Loucy (cell line): ENCODE results near the gene TSPAN33.

Source experiments
- H2AFZ ChIP-seq: fragments of 200-600 bp; sonication (generic); 2 replicates; pipeline ENCODE4 v1.6.0; 2016; ENCODE audit warnings: antibody characterized with exemption, mild to moderate bottlenecking, low read length, moderate library complexity
- H3F3A ChIP-seq: fragments of 200-600 bp; 2 replicates; pipeline ENCODE4 v1.6.0; 2016; ENCODE audit warnings: antibody characterized with exemption, low read depth, mild to moderate bottlenecking
- H3K27me3 ChIP-seq: fragments of 200-600 bp; sonication (generic); 2 replicates; pipeline ENCODE4 v1.6.1; 2014; ENCODE audit warnings: low read length, mild to moderate bottlenecking; ENCODE audit not compliant: insufficient read depth, poor library complexity, severe bottlenecking
- H3K36me3 ChIP-seq: fragments of 200-600 bp; sonication (generic); 2 replicates; pipeline ENCODE4 v1.6.1; 2016; ENCODE audit warnings: low read length; ENCODE audit not compliant: insufficient read depth
- H3K4me1 ChIP-seq: fragments of 200-600 bp; sonication (generic); 2 replicates; pipeline ENCODE4 v1.5.1; 2014; ENCODE audit warnings: low read length, mild to moderate bottlenecking; ENCODE audit not compliant: insufficient read depth, poor library complexity, severe bottlenecking
- H3K4me2 ChIP-seq: fragments of 200-600 bp; sonication (generic); 2 replicates; pipeline ENCODE4 v1.6.0; 2014; ENCODE audit warnings: antibody characterized with exemption, low read length, low read depth, mild to moderate bottlenecking; ENCODE audit not compliant: poor library complexity, severe bottlenecking
- H3K4me3 ChIP-seq: fragments of 200-600 bp; sonication (generic); 2 replicates; pipeline ENCODE4 v1.5.1; 2014; ENCODE audit warnings: low read length, mild to moderate bottlenecking, mixed read lengths; ENCODE audit not compliant: poor library complexity, severe bottlenecking
- H3K79me2 ChIP-seq: fragments of 200-600 bp; sonication (generic); 2 replicates; pipeline ENCODE4 v1.6.1; 2014; ENCODE audit warnings: low read length; ENCODE audit not compliant: insufficient read depth
- H3K9ac ChIP-seq: fragments of 200-600 bp; sonication (generic); 2 replicates; pipeline ENCODE4 v1.6.0; 2014; ENCODE audit warnings: mild to moderate bottlenecking, low read depth, low read length, moderate library complexity; ENCODE audit not compliant: poor library complexity, severe bottlenecking
- H3K9me2 ChIP-seq: fragments of 200-600 bp; sonication (generic); replicated peaks from 2 replicates; pipeline ENCODE4 v1.6.1; 2016; ENCODE audit warnings: low read depth, low read length, mixed read lengths
- H3K9me3 ChIP-seq: fragments of 200-600 bp; sonication (generic); 2 replicates; pipeline ENCODE4 v1.6.1; 2014; ENCODE audit warnings: mild to moderate bottlenecking, antibody characterized with exemption, low read length, low read depth; ENCODE audit not compliant: insufficient read depth
- H4K20me1 ChIP-seq: fragments of 200-600 bp; sonication (generic); 2 replicates; pipeline ENCODE4 v1.6.0; 2014; ENCODE audit warnings: antibody characterized with exemption, low read length, mild to moderate bottlenecking; ENCODE audit not compliant: insufficient read depth, poor library complexity, severe bottlenecking
- CTCF ChIP-seq: fragments of 200-600 bp; sonication (generic); conservative IDR thresholded peaks from 2 replicates; pipeline ENCODE4 v1.5.1; 2014; ENCODE audit warnings: mild to moderate bottlenecking, antibody characterized with exemption, low read length
- EZH2phosphoT487 ChIP-seq: fragments of 200-600 bp; IDR thresholded peaks from 2 replicates; pipeline ENCODE4 v1.6.1; 2018; ENCODE audit warnings: antibody characterized with exemption, mild to moderate bottlenecking, moderate library complexity, borderline replicate concordance

The TSPAN33 gene

GRCh38 chr7:129108581-129108980 is 35.9 kb upstream of the TSPAN33 start:
- no peak overlapping the region for H2AFZ ChIP-seq
- H3K79me2 ChIP-seq = no peaks in the 10 kb centered on the region
- H3F3A ChIP-seq = no peaks in the 10 kb centered on the region
- TF ChIP-seq EZH2phosphoT487 (no peak), CTCF (no peak)
- H4K20me1 ChIP-seq = no peaks in the 10 kb centered on the region
- H3K27me3 ChIP-seq = no peaks in the 10 kb centered on the region
- no peaks in the 10 kb centered on the region for H3K9me2 ChIP-seq
- no peak overlapping the region for H3K9ac ChIP-seq
- peaks cover 9% of the 10 kb centered on the region for H3K4me1 ChIP-seq
- H3K4me3 ChIP-seq = no peak overlapping the region
- H3K36me3 ChIP-seq = no peaks in the 10 kb centered on the region
- no peak overlapping the region for H3K4me2 ChIP-seq
- no peaks in the 10 kb centered on the region for H3K9me3 ChIP-seq

DNA sequence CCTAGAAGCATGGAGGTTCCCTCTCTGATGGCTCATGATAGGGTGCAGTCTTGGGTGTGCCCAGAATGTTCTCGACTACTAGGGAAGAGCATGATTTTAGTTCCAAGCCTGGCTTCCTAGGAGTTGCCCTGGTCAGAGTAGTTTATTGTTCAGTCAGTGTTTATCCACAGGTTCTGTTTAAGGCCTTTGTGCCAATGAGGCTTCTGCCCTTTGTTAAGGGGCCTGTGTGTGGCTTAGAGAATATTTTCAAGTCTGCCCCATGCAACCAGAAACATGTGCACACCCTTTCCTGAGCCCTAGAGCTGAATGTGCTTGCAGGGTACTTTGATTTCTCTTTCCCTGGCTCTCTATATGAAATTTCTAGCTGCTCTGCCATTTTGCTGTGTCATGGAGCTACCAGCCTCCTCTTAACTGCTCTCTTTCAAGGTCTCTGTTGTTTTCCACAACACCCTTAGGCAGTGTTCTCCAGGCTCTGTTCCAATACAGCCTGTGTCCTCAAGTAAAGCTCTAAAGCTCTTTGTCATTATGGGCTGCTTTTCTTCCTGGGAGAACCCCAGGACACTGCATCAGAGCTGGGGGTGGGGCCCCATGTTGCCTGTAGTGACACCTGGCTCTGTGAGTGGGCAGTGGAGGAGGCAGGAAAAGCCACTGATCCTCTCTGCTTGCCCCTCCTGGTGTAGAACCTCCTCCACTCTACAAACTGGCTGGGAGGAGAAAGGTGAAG is 34.1 kb upstream of the TSPAN33 start:
- Histone ChIP-seq H3K27me3 (no peaks in the 10 kb centered on the region), H3K9me2 (no peaks in the 10 kb centered on the region), H3K36me3 (no peaks in the 10 kb centered on the region), H2AFZ (peak overlapping the region; percentile 93), H4K20me1 (no peaks in the 10 kb centered on the region), H3K9me3 (no peaks in the 10 kb centered on the region), H3K79me2 (no peaks in the 10 kb centered on the region), H3K9ac (peak overlapping the region; percentile 27), H3K4me2 (no peak overlapping the region), H3K4me3 (peak overlapping the region; percentile 7), H3K4me1 (peaks cover 9% of the 10 kb centered on the region), H3F3A (no peaks in the 10 kb centered on the region)
- no peak for TF ChIP-seq EZH2phosphoT487
- TF ChIP-seq CTCF = no peak

DNA sequence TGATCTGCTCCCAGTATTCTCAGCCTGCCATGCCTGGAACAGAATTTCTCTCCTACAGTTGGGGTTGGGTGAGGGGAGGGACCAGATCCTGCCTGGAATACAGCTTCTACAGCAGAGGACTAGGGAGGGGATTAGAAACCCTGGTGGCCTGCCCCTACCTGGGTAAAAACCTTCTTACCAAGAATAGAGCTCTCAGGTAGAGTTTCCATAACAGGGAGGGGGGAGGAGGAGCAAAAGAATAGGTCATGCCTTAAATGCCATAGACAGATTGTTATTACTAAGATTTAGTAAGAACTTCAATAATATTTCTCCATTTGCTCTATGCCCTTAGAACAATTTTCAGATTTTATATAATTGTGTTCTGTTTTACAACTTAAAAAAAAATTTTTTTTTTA is 33.5 kb upstream of the TSPAN33 start:
- peaks cover 9% of the 10 kb centered on the region for H3K4me1 ChIP-seq
- TF ChIP-seq EZH2phosphoT487 = no peak
- TF ChIP-seq CTCF = no peak
- peak overlapping the region; percentile 93 for H2AFZ ChIP-seq
- no peak overlapping the region for H3K4me2 ChIP-seq
- H4K20me1 ChIP-seq = no peaks in the 10 kb centered on the region
- H3K4me3 ChIP-seq = no peak overlapping the region
- no peaks in the 10 kb centered on the region for H3K27me3 ChIP-seq
- no peaks in the 10 kb centered on the region for H3K79me2 ChIP-seq
- no peaks in the 10 kb centered on the region for H3K36me3 ChIP-seq
- peak overlapping the region; percentile 27 for H3K9ac ChIP-seq
- no peaks in the 10 kb centered on the region for H3K9me3 ChIP-seq
- no peaks in the 10 kb centered on the region for H3F3A ChIP-seq
- no peaks in the 10 kb centered on the region for H3K9me2 ChIP-seq
